Mammary epithelial cell (primary cell): Measurements from ENCODE around the gene MALT1.

Experiments
- CTCF ChIP-seq, 2 donors: IDR thresholded peaks in 1 of 2; conservative IDR thresholded peaks in 1 of 2; 2 replicates each; pipeline ENCODE4 v1.5.1; 2011 to 2012; ENCODE audit warnings: inconsistent platforms in 2 of 2, low read length in 2 of 2, mild to moderate bottlenecking in 2 of 2, control low read depth in 1 of 2, low read depth in 1 of 2; ENCODE audit not compliant: insufficient read depth in 1 of 2; ENCODE audit errors: extremely low read depth in 1 of 2
- EZH2 ChIP-seq: IDR thresholded peaks from 2 replicates; pipeline ENCODE4 v1.6.1; 2012; ENCODE audit warnings: low read length, inconsistent platforms, borderline replicate concordance

- TF ChIP-seq CTCF (conservative IDR thresholded peaks at IDR 0.05 in 1 of 2, IDR thresholded peaks at IDR 0.05 in 1 of 2; ENCODE audit: extremely low read depth in 1 of 2, insufficient read depth in 1 of 2, low read depth in 1 of 2, low read length in 2 of 2): no peak
- TF ChIP-seq EZH2: no peak
These were observed 11.6 kb upstream of the MALT1 start for GRCh38 chr18:58659691-58660090.
